GM10847 (cell line): ENCODE data around the gene RASGEF1B.

Experiments used
- POLR2A ChIP-seq: IDR thresholded peaks from 2 replicates; pipeline ENCODE4 v1.6.1; 2011; ENCODE audit not compliant: insufficient read length; ENCODE audit errors: extremely low read depth

RASGEF1B gene

GRCh38 chr4:81481151-81481550 is 9.4 kb upstream of the RASGEF1B start:
- no peak for TF ChIP-seq POLR2A

- no peak for TF ChIP-seq POLR2A
Measured at GRCh38 chr4:81472281-81473182, 825 bp upstream of the RASGEF1B start.

- no peak for TF ChIP-seq POLR2A
Measured at GRCh38 chr4:81471298-81471587, 464 bp downstream of the RASGEF1B start.

- TF ChIP-seq POLR2A, result no peak
Measured at GRCh38 chr4:81470456-81471297, 1.0 kb downstream of the RASGEF1B start.

- no peak for TF ChIP-seq POLR2A
Measured at GRCh38 chr4:81469781-81470455, 1.8 kb downstream of the RASGEF1B start.

- TF ChIP-seq POLR2A, result no peak
Measured at GRCh38 chr4:81468678-81469077, 3.0 kb downstream of the RASGEF1B start.

GRCh38 chr4:81467672-81467964 is 4.1 kb downstream of the RASGEF1B start:
- TF ChIP-seq POLR2A, result no peak

GRCh38 chr4:81466841-81467671 is 4.7 kb downstream of the RASGEF1B start:
- no peak for TF ChIP-seq POLR2A

GRCh38 chr4:81465406-81466340 is 6.0 kb downstream of the RASGEF1B start:
- TF ChIP-seq POLR2A, result no peak

GRCh38 chr4:81460834-81461233 is 10.9 kb downstream of the RASGEF1B start:
- no peak for TF ChIP-seq POLR2A

GRCh38 chr4:81460191-81460701 is 11.5 kb downstream of the RASGEF1B start:
- no peak for TF ChIP-seq POLR2A

GRCh38 chr4:81459228-81459627 is 12.5 kb downstream of the RASGEF1B start:
- no peak for TF ChIP-seq POLR2A

- no peak for TF ChIP-seq POLR2A
Measured at GRCh38 chr4:81457921-81458520, 13.7 kb downstream of the RASGEF1B start.
